ENCODE data around the gene MDGA2. TPM values are rescaled to one million over a fixed set of nuclear protein-coding genes. Genes with fewer than 3 reads are reported as not detected.

Gene MDGA2
- total and polyA plus RNA-seq, 2 of the 8 experiments (the other 6 are each of a cell fraction or from before 2014, with no cell fraction given), result 0.11 to 0.69 TPM

GRCh38 chr14:47390831-47391504 lies 284.4 kb downstream of the MDGA2 start:
- no peak overlapping the region for H2BK120ac ChIP-seq (replicated peaks; ENCODE audit: low read depth, low read length)
- 94% methylated on average over 5 of the region's 5 CpGs; no CpG with 5 or more reads in 1 of the 2 experiments for WGBS, 2 experiments (ENCODE audit: extremely low coverage in 1 of 2, insufficient coverage in 1 of 2, insufficient read length in 1 of 2, insufficient replicate concordance in 2 of 2, low coverage in 1 of 2, low lambda C conversion rate in 2 of 2, missing lambda C conversion rate in 1 of 2)
- no peak for TF ChIP-seq GTF2F1 (IDR thresholded peaks at IDR 0.05; ENCODE audit: borderline replicate concordance, low read depth, low read length)
- TF ChIP-seq SRF (IDR thresholded peaks at IDR 0.05; ENCODE audit: low read depth, low read length), result no peak
- TF ChIP-seq TCF12 (IDR thresholded peaks at IDR 0.05; ENCODE audit: low read depth, low read length), result no peak
- H3K4me2 ChIP-seq (ENCODE audit: insufficient read depth in 1 of 2, low read depth in 2 of 2, low read length in 2 of 2), result no peak overlapping the region
- H4K20me1 ChIP-seq (replicated peaks in 1 of 2; ENCODE audit: control insufficient read depth in 1 of 2, insufficient read depth in 2 of 2, low read length in 2 of 2), result no peaks in the 10 kb centered on the region
- no peaks in the 10 kb centered on the region; a peak in 1 of 7 replicates for H3K4me1 ChIP-seq (replicated peaks in 1 of 4; ENCODE audit: control insufficient read depth in 3 of 4, insufficient read depth in 4 of 4, low read length in 3 of 4)
- no peaks in the 10 kb centered on the region for H3K36me3 ChIP-seq (ENCODE audit: control insufficient read depth in 2 of 4, insufficient read depth in 4 of 4, low read length in 3 of 4)
- H3K9ac ChIP-seq (replicated peaks in 1 of 4; ENCODE audit: extremely low read depth in 1 of 4, low read depth in 3 of 4, low read length in 3 of 4), result no peak overlapping the region
- no peak overlapping the region for H3K18ac ChIP-seq (ENCODE audit: extremely low read depth, low read length)
- H2BK5ac ChIP-seq (ENCODE audit: low read depth, low read length), result no peak overlapping the region
- no peak overlapping the region for H3K4ac ChIP-seq (replicated peaks; ENCODE audit: insufficient read length, low read depth, low read length)
- no peak overlapping the region for H2AK5ac ChIP-seq (ENCODE audit: low read depth, low read length)
- no peak overlapping the region for H3K27ac ChIP-seq (ENCODE audit: low read depth, low read length)
- no peaks in the 10 kb centered on the region for H3K79me2 ChIP-seq (ENCODE audit: control insufficient read depth in 1 of 2, insufficient read depth in 2 of 2, low read length in 2 of 2)
- 0 out of 2 replicates have a peak overlapping the region, but pooled peaks have one; percentile 15 for H2BK20ac ChIP-seq (ENCODE audit: low read length)
- POLR2A ChIA-PET (ENCODE audit: partially characterized antibody), result no interaction called here
- no peaks in the 10 kb centered on the region for H3K9me3 ChIP-seq (ENCODE audit: insufficient read depth in 2 of 2, low read depth in 1 of 2, low read length in 1 of 2)
- H3K56ac ChIP-seq (replicated peaks; ENCODE audit: insufficient read length, low read depth, low read length), result no peak overlapping the region
- H3K79me1 ChIP-seq (ENCODE audit: low read depth, low read length), result no peaks in the 10 kb centered on the region
- no peak overlapping the region for H4K5ac ChIP-seq (ENCODE audit: insufficient read length, low read depth, low read length)
- H3K4me3 ChIP-seq (ENCODE audit: extremely low read depth in 1 of 4, insufficient read depth in 2 of 4, low read depth in 3 of 4, low read length in 4 of 4), result no peak overlapping the region
- no peak overlapping the region for H2BK12ac ChIP-seq (ENCODE audit: low read depth, low read length)
- no peak for FAIRE-seq
- H2AFZ ChIP-seq (ENCODE audit: low read length), result no peak overlapping the region
- no peaks in the 10 kb centered on the region for H3K27me3 ChIP-seq (replicated peaks in 1 of 4; ENCODE audit: control insufficient read depth in 3 of 4, extremely low read depth in 1 of 4, insufficient read depth in 3 of 4, low read length in 3 of 4)
- H2BK15ac ChIP-seq (ENCODE audit: low read length), result no peak overlapping the region
- H3K23ac ChIP-seq (ENCODE audit: insufficient read length), result no peak overlapping the region
- no peak overlapping the region for H4K8ac ChIP-seq (ENCODE audit: extremely low read depth, insufficient read depth, low read length)
- no peak for DNase-seq (ENCODE audit: low read depth in 1 of 2, low spot score in 2 of 2)
- H4K91ac ChIP-seq (replicated peaks; ENCODE audit: insufficient read length, low read length), result no peak overlapping the region
- no peak overlapping the region for H3K14ac ChIP-seq (ENCODE audit: insufficient read length)
- no peaks in the 10 kb centered on the region; the same call in 1 of the 2 replicates for H3K23me2 ChIP-seq (ENCODE audit: low read depth, low read length)
- CTCF ChIA-PET (ENCODE audit: partially characterized antibody), result no interaction called here

All from H1 (cell line).